GM12865 (cell line): ENCODE results near the gene NXPE3.
"Not testable (repeated sequence)": the region's sequence is repeated elsewhere in the genome, so short reads cannot be mapped to it uniquely, and the experiment has no call there.

Experiments used
- DNase-seq: peaks from one replicate; pipeline ENCODE4 v3.0.0; 2010; ENCODE audit warnings: low read depth
- H3K4me3 ChIP-seq: 2 replicates; pipeline ENCODE4 v1.5.1; 2011; ENCODE audit warnings: mild to moderate bottlenecking, low read depth, low read length, control low read depth
- CTCF ChIP-seq: IDR thresholded peaks from 2 replicates; pipeline ENCODE4 v1.5.1; 2011; ENCODE audit warnings: low read length, control low read depth, low read depth, inconsistent platforms; ENCODE audit not compliant: insufficient read depth; ENCODE audit errors: missing control alignments

The NXPE3 gene

GRCh38 chr3:101859882-101860448, 81.0 kb downstream of the NXPE3 start:
- DNase-seq, result no peak
- no peak for TF ChIP-seq CTCF
- H3K4me3 ChIP-seq, result no peak overlapping the region

GRCh38 chr3:101861212-101861788, 82.3 kb downstream of the NXPE3 start:
- no peak for TF ChIP-seq CTCF
- no peak overlapping the region for H3K4me3 ChIP-seq
- DNase-seq, result no peak

GRCh38 chr3:101861789-101862415, 82.9 kb downstream of the NXPE3 start:
- TF ChIP-seq CTCF, result no peak
- DNase-seq, result no peak

GRCh38 chr3:101862416-101863165, 83.6 kb downstream of the NXPE3 start:
- DNase-seq, result no peak
- no peak for TF ChIP-seq CTCF
- no peak overlapping the region for H3K4me3 ChIP-seq

More at GRCh38 chr3:101861789-101862415, 82.9 kb downstream of the NXPE3 start:
- H3K4me3 ChIP-seq, result no peak overlapping the region

- DNase-seq, H3K4me3 ChIP-seq: not testable (repeated sequence)
Measured at GRCh38 chr3:101864926-101865325, 85.9 kb downstream of the NXPE3 start.

GRCh38 chr3:101865751-101866509, 86.9 kb downstream of the NXPE3 start:
- no peak for DNase-seq
- no peak overlapping the region for H3K4me3 ChIP-seq
- no peak for TF ChIP-seq CTCF

- H3K4me3 ChIP-seq, result no peak overlapping the region
- TF ChIP-seq CTCF, result no peak
- no peak for DNase-seq
Measured at GRCh38 chr3:101867511-101867910, 88.5 kb downstream of the NXPE3 start.
